Stimulated activated CD4-positive, alpha-beta T cell treated with anti-CD3 and anti-CD28 coated beads, Interleukin-2, amount 100 ng/mL, for 24 hours (primary cell): ENCODE results near the gene PEMT.

Experiments
- DNase-seq, 2 donors: peaks; one replicate each; pipeline ENCODE4 v3.0.0-alpha.2; 2020

The PEMT gene

DNA sequence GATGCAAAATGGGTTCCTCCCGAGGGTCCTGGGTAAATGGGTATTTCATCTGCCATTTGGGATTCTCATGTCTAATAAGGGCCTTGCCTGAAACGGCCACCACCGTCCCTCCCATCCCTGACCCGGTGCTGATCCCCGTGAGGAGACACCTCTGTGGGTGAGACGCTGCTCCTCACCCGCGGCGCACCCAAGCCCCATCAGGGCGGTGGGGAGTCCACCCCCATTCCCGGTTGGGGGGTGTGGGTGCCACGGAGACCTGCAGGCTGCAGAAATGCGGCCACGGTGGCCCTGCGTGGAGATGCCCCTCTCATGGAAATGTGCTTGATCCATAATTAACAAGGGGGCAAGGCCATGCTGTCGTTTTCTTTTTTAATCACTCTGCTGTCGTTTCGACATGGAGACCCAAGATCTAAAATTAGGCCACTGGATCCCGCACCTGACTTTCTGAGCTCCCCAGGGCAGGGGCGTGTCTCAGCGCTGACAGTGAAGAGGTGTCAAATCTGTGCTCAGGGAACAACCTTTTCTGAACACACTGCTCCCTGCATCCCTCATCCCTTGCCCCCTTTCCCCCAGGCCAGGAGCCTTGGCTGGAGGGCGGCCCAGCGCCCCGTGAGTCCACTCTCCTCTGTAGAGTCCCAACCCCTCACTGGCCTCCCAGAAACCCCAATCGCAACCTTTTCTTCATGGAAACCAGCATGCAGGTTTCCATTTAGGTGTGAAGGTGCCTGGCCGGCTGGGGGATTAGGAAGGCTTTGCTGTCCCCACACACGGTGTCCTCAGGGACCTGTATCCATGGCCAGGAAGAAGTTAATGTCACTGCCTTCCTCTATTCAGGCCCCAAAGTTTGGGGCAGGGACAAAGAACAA is 38.9 kb downstream of the PEMT start:
- DNase-seq, result no peak

GRCh38 chr17:17551361-17551760 is 40.1 kb downstream of the PEMT start:
- DNase-seq, result no peak

- DNase-seq, result no peak
Measured at GRCh38 chr17:17549732-17550366, 41.7 kb downstream of the PEMT start.

DNA sequence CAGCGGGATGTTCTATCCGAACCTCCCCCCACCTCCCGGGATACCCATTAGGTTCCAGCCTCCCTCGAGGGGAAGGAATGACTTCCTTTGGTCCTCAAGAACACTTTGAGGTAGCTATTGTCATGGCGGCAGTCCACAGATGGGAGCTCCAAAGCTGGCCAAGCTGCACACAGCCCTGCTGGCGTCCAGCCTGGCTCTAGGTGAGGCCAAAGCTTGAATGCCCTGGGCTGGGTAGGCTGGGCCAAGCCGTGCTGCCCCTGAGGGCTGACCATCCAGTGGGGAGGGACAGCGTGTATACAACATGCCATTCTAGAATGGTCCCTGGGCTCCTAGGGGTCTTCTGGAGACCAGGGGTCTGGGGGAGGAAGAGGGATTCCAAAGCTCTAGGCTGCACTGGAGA is 43.5 kb downstream of the PEMT start:
- DNase-seq, result no peak

GRCh38 chr17:17547210-17547764 is 44.2 kb downstream of the PEMT start:
- no peak for DNase-seq

GRCh38 chr17:17546399-17547185 is 44.9 kb downstream of the PEMT start:
- no peak for DNase-seq

GRCh38 chr17:17545984-17546383 is 45.5 kb downstream of the PEMT start:
- DNase-seq, result no peak

- no peak for DNase-seq
Measured at GRCh38 chr17:17545031-17545820, 46.3 kb downstream of the PEMT start.

GRCh38 chr17:17542906-17543635 is 48.4 kb downstream of the PEMT start:
- no peak for DNase-seq

GRCh38 chr17:17541640-17542001 is 49.9 kb downstream of the PEMT start:
- DNase-seq, result no peak

- DNase-seq, result no peak
Measured at GRCh38 chr17:17540935-17541639, 50.4 kb downstream of the PEMT start.

- no peak for DNase-seq
Measured at GRCh38 chr17:17540278-17540906, 51.1 kb downstream of the PEMT start.

- no peak for DNase-seq
Measured at GRCh38 chr17:17539591-17539990, 51.9 kb downstream of the PEMT start.

GRCh38 chr17:17538417-17539391 is 52.8 kb downstream of the PEMT start:
- no peak for DNase-seq

DNA sequence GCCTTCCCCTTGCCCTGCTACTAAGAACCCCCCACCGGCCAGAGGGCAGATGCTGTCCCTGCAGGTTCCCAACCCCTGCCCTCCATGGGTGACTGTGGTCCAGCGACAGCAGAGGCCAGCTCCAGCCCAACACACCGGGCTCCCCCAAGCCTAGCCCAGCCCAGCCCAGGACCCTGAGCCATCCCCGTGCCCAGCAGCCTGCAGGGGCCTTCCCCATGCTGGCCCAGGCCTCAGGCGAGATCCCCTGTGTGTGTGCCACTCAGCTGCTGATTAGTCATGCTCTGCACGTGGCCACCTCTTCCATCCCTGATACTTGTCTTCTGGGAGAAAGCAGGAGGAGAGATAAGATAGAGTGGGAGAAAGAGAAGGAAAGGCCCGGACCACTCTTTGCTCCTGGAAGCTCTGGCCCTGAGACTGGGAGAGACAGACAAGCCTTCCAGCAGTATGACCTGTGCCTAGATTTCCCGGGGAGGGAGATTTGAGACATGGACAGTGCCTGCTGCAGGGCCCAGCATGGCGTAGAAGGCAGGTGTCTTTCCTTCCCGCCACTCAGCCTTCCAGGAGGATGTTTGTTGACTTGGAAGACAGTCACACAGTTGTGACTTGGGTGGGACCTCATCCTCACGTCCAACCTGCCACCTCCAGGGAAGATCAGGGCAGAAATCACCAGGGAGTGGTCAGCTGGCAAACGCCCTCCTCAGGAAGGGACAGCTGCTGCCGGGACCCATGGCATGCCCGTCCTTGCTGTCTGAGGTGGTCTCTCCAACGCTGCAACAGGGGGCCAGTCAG is 54.0 kb downstream of the PEMT start:
- no peak for DNase-seq

DNA sequence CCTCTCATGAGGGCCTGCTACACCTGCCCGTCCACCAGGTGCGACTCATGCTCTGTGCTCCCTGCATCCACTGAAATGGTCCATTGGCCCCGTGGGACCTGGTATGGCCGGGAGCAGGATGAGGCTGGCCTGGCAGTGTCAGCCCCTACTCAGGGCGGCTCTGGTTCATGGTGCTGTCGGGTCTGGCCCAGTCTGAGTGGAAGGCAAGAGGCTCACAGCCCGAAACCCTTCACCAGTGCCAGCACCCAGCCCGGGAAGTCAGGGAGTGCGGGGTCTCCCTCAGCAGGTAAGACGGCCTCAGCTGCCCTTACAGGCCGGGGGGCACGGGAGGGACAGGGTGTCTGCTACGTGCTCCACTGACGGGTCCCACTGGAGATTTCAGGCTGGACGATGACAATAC is 54.8 kb downstream of the PEMT start:
- DNase-seq, result no peak

DNA sequence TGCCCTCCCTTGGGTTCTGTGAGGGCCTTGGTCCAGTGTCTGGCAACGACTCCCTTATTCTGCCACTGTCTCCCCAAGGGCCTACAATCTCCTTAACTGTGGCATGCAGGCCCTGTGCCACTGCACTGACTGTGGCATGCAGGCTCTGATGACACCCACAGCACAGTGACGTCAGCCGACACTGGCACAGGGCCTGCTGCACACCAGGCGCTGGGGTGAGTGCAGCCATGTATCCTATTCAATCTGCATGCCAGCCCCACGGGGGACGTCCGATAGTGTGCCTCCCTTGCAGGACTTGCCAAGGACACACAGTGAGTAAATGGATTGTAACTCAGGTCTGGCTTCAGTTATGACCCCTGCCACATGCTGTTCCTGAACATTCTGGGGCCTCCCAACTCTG is 55.6 kb downstream of the PEMT start:
- DNase-seq, result no peak

DNA sequence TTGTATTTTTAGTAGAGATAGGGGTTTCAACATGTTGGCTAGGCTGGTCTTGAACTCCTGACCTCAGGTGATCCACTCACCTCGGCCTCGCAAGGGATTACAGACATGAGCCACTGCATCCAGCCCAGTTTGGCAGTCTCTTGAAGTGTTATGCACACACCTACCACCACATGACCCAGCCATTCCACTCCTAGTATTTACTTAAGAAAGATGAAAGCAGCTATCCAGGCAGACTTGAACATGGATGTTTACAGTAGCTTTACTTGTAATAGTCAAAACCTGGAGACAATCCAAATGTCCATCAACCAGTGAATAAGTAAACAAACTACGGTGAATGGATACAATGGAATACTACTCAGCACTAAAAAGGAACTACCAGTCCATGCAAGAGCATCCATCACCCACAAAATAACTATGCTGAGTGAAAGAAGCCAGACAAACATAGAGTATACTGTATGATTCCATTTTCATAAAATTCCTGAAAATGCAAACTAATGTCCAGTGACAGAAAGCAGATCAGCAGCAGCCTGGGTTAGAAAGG is 57.5 kb downstream of the PEMT start:
- no peak for DNase-seq
